EH (cell line): ENCODE results near the gene DIO3.

Experiments
- DNase-seq: peaks from one replicate; pipeline ENCODE4 v3.0.0-alpha.2; 2015; ENCODE audit warnings: low read depth

DIO3 gene

GRCh38 chr14:101561145-101561896 lies at the start of gene DIO3:
TSS of gene DIO3 (plus strand) at chr14:101561495.
- no peak for DNase-seq

DNA sequence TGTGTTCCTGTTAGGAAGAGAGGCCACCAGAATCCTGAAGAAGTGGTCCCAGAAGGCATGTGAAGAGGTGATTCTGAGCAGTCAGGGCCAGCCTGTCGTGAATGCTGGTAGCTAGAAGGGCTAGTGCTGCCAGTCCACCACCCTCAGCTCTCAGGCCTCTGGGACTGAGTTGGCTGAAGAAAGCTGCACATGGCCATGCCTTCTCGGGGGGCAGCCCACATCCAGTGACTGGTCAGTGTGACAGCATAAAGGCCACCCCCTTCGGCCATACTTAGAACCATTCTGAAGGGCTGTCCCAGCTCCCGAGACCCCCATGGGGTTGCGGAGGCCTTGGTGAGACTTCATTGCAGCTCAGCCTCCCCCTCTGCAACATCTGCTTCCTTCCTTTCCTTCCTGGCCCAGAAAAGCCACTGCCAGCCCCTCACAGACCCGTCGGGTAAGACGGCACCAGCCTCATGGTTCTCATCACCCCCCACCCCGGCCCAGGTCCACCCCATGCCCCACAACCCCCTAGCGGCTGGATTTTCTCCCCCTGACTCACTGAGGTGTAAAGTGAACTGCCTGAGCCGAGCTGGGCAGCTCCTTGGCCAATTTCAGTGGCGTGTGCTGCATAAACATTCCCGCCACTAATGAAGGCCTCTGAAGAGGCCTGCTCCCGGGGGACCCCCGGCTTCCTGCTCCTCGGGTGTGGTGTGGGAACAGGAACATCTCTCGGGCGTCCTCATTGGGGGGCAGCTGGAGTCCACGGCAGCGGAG lies 49.5 kb upstream of the DIO3 start:
- no peak for DNase-seq

DNA sequence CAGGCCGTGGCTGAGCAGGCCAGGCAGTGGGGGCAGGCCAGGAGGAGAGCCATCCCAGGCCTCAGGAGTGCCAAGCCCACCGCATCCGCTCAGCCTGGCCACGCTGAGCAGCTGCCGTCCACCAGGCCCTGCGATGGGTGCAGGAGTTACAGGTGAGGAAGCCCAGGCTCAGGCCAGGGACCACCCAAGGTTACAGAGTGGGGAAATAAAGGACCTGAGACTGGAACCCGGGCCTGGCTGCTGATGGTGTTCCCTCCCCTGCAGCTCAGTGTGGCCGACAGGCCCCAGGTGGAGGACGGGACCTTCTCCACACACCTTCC lies 49.0 kb upstream of the DIO3 start:
- no peak for DNase-seq

GRCh38 chr14:101514136-101514535 lies 47.2 kb upstream of the DIO3 start:
- no peak for DNase-seq

DNA sequence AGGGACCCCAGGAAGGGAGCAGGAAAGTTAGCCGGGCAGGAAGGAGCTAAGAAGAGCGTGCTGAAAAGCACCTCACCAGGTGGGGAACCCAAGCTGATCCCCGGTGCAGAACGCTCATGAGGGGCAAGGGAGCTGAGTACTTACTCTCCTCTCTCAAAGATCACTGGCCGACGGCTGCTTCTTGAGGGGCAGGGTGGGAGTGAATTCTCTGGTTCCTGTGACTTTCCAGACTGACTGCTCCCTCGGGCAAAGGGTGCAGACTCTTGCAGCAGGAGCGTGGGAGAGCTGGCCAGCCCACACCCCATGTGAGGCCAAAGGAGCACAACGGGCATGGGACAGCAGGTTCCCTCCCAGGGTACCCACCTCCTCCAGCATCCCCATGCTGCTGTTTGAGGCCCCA lies 44.9 kb upstream of the DIO3 start:
- no peak for DNase-seq

DNA sequence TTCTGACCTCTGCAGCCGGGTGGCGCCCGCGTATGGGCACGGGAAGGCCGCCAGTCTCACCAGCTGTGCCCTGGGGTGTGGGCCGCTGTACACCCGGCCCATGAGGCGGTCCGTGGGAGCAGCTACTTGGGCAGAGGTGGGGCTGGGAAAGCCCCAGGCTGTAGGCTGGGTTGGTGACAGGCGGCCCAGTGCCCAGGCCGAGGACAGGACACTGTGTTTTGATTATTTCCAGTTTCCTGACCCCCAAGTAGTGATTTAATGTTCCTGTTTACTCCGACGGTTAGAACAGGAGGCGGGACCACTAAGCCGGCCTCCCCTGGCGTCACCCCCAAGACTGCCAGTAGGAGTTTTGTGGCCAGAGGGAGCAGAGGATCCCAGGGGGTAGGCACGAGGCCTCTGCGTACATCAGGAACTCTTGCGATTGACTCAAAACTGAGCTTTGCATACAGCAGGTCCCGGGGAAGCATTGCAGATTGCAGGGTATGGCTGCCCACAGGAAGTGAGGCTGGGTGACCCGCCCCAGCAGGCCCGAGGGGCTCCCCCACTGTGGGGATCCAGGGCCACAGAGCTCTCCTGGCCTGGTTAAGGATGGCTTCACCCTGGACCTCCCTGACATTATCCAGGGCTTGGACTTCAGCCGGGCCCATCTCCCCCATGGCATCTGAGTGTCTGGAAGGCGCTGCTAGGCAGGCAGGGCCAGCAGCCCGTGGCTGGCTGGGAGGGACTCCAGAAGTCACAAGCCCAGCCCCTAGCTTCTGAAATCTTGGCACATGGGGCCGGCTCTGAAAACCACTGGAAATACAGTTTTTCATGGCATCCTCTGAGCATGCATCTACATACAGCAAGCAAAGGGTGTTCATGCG lies 42.5 kb upstream of the DIO3 start:
- no peak for DNase-seq

- DNase-seq = no peak
These were observed 40.4 kb upstream of the DIO3 start for GRCh38 chr14:101520621-101521472.

DNA sequence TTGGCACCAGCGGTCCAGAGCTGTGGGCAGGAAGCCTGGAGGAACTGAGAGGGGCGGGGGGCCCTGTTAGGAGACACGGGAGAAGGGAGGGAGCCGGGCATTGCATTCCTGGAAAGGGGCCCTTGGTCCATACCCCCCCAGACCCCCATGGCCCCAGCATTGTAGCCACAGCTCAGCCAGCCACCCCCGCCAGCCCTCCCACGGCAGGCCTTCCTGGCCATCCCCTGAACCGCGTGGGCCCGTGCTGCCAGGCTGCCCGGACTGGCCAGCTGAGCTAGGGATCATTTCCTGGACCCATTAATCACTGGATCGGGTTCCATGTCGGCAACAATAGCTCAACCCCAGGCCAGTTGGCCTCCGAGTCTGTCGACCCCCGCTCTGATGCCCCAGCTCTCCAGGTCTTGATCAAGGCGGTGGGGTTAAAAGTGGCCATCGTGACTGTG lies 39.8 kb upstream of the DIO3 start:
- DNase-seq = no peak

- DNase-seq = no peak
These were observed 39.3 kb upstream of the DIO3 start for GRCh38 chr14:101521978-101522377.

- DNase-seq = no peak
These were observed 35.4 kb upstream of the DIO3 start for GRCh38 chr14:101525640-101526527.

DNA sequence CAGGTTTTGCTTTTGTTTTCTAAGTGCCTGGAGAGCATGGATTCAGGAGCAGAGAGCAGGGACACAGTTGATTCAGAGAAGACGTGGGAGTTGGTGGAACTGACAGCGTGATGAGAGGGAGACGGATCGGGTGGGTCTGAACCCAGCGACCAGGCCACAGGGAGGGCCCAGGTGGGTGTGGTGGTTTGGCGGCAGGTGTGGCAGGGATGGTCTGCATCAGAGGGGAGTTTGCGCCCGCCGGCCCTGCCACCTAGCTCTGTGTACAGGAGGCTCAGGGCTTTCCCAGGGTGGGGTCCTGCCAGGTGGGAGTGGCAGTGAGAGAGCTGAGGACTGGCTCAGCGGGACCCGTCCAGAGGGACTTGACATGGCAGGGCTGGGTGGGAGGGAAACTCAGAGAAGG lies 33.3 kb upstream of the DIO3 start:
- DNase-seq = no peak

DNA sequence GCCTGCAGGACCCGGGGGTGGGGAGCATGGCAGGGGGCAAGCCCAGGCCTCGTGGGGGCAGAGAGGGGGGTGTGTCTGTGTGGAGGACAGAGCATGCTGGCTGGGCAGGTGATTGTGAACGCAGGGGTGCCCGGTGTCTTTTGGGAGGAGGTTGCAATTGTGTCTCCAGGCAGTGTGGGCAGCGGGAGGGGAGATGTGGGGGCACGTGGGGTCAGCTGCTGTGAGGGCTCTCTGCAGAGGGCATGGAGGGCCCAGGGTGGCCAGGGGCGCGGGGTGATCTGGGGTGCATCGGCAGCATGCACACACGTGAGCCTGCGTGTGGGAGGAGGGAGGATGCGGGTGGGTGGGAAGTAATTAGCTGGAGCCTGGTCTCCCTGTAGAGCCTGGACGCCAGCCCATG lies 32.2 kb upstream of the DIO3 start:
- DNase-seq = no peak

DNA sequence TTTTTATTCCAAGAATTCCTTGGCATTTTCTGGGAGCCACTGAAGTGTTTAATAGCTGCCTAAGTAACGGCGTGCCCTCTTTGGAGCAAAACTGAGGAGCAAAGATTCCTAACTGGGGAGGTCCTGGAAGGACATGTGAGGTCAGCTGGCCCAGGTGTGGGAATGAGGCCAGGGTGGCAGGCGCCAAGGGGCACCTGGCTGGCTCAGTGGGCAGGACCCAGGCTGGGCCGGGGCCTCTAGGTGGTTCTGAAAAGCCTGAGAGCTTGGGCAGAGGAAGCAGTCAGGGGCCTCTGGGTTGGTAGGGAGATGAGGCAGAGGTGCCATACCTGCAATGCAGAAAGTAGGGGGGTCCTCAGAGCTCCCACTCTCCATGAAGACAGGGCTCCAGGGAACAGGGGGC lies 27.1 kb upstream of the DIO3 start:
- no peak for DNase-seq

DNA sequence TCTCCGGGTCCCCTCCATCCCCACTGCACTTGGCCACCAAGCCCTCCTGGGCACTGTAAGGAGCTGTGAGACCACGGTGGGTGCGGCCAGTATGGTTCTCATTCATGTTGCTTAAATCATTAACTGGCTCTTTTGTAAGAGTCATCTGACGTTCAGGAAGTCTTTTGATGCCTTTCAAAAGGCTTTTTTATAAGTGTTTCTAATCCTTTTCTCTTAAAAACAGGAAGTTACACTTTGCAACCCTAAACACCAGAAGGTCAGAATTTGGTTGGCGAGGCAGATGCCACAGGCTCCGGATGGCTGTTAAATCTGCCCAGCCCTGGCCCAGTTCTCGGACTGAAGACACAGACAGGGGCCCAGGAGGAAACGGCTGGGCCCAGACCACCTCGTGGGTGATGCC lies 26.1 kb upstream of the DIO3 start:
- no peak for DNase-seq

DNA sequence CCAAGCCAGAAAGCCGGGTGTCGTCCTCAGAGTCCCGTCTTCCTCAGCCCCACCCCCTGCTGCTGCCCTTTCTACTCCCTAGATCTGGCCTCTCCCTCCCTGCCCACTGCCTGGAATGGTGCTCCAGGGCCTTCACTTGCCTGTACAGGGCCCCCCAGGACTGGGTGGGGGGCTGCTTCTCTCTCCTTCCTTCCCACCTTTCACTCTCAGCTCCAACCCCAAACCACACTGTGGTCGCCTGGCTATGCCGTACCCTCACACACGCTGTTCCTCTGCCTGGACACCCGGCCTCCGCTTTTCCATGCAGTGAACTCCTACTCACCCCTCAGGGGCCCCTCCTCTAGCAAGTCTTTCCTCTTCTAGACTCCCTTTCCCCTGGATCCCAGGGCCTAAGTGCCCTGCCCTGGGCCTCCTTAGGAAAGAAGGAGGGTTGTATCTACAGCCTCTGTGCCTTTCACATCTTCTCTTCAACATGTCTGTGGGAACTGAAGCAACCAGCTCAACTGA lies 25.5 kb upstream of the DIO3 start:
- DNase-seq = no peak

DNA sequence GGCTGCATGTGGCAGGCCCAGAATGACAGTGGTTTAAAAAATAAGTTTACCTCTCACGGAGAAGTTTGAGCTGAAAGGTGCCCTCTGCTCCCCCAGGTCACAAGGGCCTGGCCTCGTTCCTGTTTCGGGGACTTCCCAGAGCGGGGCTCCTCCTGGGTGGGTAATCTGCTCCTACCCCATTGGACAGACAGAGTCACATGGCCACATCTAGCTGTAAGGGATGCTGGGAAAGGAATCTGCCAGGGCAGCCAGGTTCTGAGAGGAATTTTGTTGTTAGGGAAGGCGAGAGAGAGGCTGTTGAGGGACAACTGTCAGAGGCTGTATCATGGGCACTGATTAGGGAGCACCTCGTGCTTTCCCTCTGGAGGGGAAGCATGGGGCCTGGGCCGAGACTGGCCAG lies 24.0 kb upstream of the DIO3 start:
- DNase-seq = no peak

DNA sequence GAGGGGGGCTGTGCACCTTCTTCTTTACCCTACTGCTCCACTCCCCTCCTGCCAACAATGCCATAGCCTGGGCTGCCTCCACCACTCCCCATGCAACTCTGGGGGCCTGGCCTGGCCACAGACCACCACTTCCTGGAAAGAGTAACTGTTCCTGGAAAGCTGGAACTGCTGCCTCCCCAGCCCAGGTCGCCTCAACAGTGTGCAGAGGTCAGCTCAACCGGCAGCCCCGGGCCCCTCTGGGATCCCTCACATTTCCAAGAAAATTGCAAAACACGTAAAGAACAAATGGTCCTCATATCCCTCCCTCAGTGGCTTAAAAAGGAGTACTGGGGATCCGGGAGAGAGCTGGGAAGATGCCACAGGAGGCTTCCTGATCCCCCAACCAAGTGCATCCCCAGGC lies 22.4 kb upstream of the DIO3 start:
- DNase-seq = no peak

DNA sequence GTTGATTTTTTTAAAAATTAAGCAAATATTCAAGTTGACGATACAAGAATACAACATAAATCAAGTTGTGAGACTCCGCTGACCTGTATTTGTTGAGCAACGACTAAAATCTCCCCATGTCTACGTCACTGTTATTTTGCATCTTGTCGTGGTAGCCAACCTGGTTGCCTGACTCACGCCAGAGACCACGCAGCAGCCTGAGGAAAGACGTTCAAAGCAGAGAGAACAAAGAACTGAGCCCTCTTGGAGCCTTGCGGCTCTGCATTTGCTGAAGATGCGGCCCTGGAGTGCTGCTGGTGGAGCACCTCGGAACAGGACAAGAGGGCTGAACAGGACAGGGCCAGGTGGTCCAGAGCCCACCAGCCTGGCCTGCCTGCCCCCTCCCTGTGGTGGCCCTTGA lies 21.4 kb upstream of the DIO3 start:
- no peak for DNase-seq

DNA sequence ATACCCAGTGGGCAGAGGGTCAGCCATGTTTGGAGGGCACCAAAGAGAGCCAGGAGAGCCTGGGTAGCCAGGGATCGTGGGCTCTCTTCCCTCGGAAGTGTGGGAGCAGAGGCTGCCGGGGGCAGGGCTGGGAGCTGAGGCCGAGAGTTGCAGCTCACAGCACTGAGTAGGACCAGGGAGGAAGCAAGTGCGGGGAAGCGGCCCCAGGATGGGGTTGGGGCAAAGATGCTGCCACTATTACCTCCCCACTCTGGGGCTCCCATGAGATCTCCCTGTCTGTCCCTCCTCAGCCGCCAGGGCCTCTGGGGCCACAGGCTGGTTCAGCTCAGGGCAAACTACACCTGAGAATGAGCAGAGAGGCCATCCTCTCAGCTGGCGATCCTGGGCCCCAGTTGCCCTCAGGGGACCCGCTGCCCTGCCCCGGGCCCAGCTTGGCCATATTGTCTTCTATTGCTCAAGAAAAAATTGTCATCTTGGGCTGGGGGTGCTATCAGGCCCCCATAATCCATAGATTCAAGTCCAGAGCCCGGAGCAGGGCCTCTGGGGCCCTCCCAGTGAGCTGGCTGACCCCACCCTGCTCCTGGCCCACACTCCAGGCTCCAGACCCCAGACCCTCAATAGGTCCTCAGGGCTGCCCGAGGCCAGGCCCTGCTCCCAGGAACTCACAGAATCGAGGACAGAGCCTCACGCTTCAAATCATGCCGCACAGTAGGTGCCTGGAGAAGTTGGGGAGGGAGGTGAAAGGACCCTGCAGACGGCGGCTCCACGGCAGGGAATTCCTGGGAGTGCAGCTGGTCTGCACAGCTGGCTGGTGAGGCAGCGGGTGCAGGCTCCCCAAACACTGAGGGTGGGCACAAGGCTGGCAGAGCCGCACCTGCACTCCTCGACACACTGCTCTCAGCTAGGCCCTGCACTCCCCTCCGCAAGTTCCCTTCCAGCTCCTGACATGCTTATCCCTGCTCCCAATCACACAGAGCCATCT lies 20.5 kb upstream of the DIO3 start:
- no peak for DNase-seq
